Endothelial cell of umbilical vein (primary cell): ENCODE data around the gene TMEM178B. TPM values are rescaled to one million over a fixed set of nuclear protein-coding genes. Genes with fewer than 3 reads are reported as not detected.

ENCODE experiments used
- BruUV-seq: library from RNA; stranded (reverse); fragments of 400-500 nt; replicated peaks from 2 replicates; lab custom pipeline; 2021; lab: Mats Ljungman, UMichigan
- CTCF ChIA-PET: fragments of 300-600, 350-600 bp; sonication (Branson Sonifier 250); formaldehyde crosslinking; loops from one replicate; lab custom pipeline; 2021; ENCODE audit warnings: antibody characterized with exemption, inconsistent platforms; lab: Charles Lee
- POLR2A ChIA-PET: fragments of 300-600, 350-600 bp; sonication (Branson Sonifier 250); formaldehyde crosslinking; loops from one replicate; lab custom pipeline; 2021; ENCODE audit warnings: antibody characterized with exemption, inconsistent platforms; lab: Charles Lee
- DNase-seq: peaks from one replicate; pipeline ENCODE4 v3.0.0-alpha.2; 2011; ENCODE audit warnings: low read depth, low spot score
- FAIRE-seq: peaks from 2 replicates; lab custom pipeline; 2011; peaks lifted over from hg19 to GRCh38; lab: Jason Lieb, UNC
- H2AFZ ChIP-seq: 2 replicates; pipeline ENCODE4 v1.6.0; 2012; ENCODE audit warnings: low read depth, low read length, control low read depth, inconsistent platforms
- H3K27ac ChIP-seq: 2 replicates; pipeline ENCODE4 v1.5.1; 2011; ENCODE audit warnings: low read depth, mild to moderate bottlenecking, control low read depth, low read length, moderate library complexity; ENCODE audit not compliant: insufficient read depth
- H3K27me3 ChIP-seq, 2 experiments: 2 replicates each; pipeline versions ENCODE4 v1.6.0 to v1.6.1; 2011; ENCODE audit warnings: low read length in 2 of 2, mixed read lengths in 1 of 2; ENCODE audit not compliant: control insufficient read depth in 2 of 2, insufficient read depth in 2 of 2
- H3K36me3 ChIP-seq, 2 experiments: 2 replicates in 1 of 2; 3 replicates in 1 of 2; pipeline ENCODE4 v1.5.1; 2011; ENCODE audit warnings: low read length in 2 of 2, mild to moderate bottlenecking in 1 of 2, moderate library complexity in 1 of 2; ENCODE audit not compliant: control insufficient read depth in 2 of 2, insufficient read depth in 2 of 2; ENCODE audit errors: extremely low read depth in 1 of 2
- H3K4me1 ChIP-seq: 3 replicates; pipeline ENCODE4 v1.5.1; 2011; ENCODE audit warnings: mild to moderate bottlenecking, low read length; ENCODE audit not compliant: control insufficient read depth, insufficient read depth; ENCODE audit errors: extremely low read depth
- H3K4me2 ChIP-seq: 2 replicates; pipeline ENCODE4 v1.6.1; 2011; ENCODE audit warnings: low read length, control low read depth, mixed read lengths; ENCODE audit not compliant: insufficient read depth
- H3K4me3 ChIP-seq, 3 experiments: fragments of 200-600 bp in 1 of 3; sonication (generic), shearing (Covaris generic) in 1 of 3; replicated peaks in 1 of 3; 2 replicates each; pipeline ENCODE4 v1.5.1; 2011 to 2016; ENCODE audit warnings: control low read depth in 3 of 3, low read length in 3 of 3, mild to moderate bottlenecking in 2 of 3, inconsistent platforms in 1 of 3, low read depth in 1 of 3, moderate library complexity in 1 of 3; ENCODE audit not compliant: insufficient read depth in 1 of 3
- H3K79me2 ChIP-seq: 2 replicates; pipeline ENCODE4 v1.6.0; 2012; ENCODE audit warnings: low read length, inconsistent platforms; ENCODE audit not compliant: control insufficient read depth, insufficient read depth
- H3K9ac ChIP-seq: replicated peaks from 2 replicates; pipeline ENCODE3; 2011; ENCODE audit warnings: low read length, control low read depth; ENCODE audit not compliant: insufficient read depth; ENCODE audit errors: extremely low read depth
- H3K9me1 ChIP-seq: replicated peaks from 3 replicates; pipeline ENCODE4 v1.6.0; 2011; ENCODE audit warnings: mild to moderate bottlenecking, low read length; ENCODE audit not compliant: control insufficient read depth, insufficient read depth; ENCODE audit errors: extremely low read depth
- H3K9me3 ChIP-seq: replicated peaks from 2 replicates; pipeline ENCODE4 v1.5.1; 2012; ENCODE audit warnings: low read length, inconsistent platforms; ENCODE audit not compliant: control insufficient read depth, insufficient read depth
- H4K20me1 ChIP-seq: replicated peaks from 2 replicates; pipeline ENCODE3; 2011; ENCODE audit warnings: mild to moderate bottlenecking, low read length; ENCODE audit not compliant: control insufficient read depth, insufficient read depth; ENCODE audit errors: extremely low read depth
- CTCF ChIP-seq, 2 donors: IDR thresholded peaks; 1 replicate in 1 of 2; 2 replicates in 1 of 2; pipeline ENCODE4 v1.5.1; 2011; ENCODE audit warnings: low read length in 2 of 2, mild to moderate bottlenecking in 2 of 2, moderate library complexity in 2 of 2, control low read depth in 1 of 2, inconsistent platforms in 1 of 2, low read depth in 1 of 2; ENCODE audit not compliant: insufficient read depth in 1 of 2; ENCODE audit errors: extremely low read depth in 1 of 2
- EZH2 ChIP-seq: IDR thresholded peaks from 2 replicates; pipeline ENCODE4 v1.6.1; 2012; ENCODE audit warnings: borderline replicate concordance, low read depth, mild to moderate bottlenecking, moderate library complexity, low read length, inconsistent platforms; ENCODE audit not compliant: severe bottlenecking
- FOS ChIP-seq: IDR thresholded peaks from 2 replicates; pipeline ENCODE4 v1.6.1; 2011; ENCODE audit warnings: mild to moderate bottlenecking, low read length, moderate library complexity, borderline replicate concordance; ENCODE audit not compliant: insufficient read depth
- GATA2 ChIP-seq: IDR thresholded peaks from 2 replicates; pipeline ENCODE4 v1.7.0; 2011; ENCODE audit warnings: low read depth, mild to moderate bottlenecking, moderate library complexity, mixed read lengths, low read length; ENCODE audit not compliant: insufficient read length, insufficient read depth
- JUN ChIP-seq: IDR thresholded peaks from 2 replicates; pipeline ENCODE4 v1.6.1; 2011; ENCODE audit warnings: borderline replicate concordance, low read depth; ENCODE audit not compliant: insufficient read length, insufficient read depth
- MAX ChIP-seq: IDR thresholded peaks from 2 replicates; pipeline ENCODE4 v1.6.1; 2011; ENCODE audit not compliant: insufficient read depth, insufficient read length
- MYC ChIP-seq: IDR thresholded peaks from one replicate; pipeline ENCODE4 v1.6.1; 2011; ENCODE audit warnings: mild to moderate bottlenecking, low read depth, low read length
- POLR2A ChIP-seq: IDR thresholded peaks from 2 replicates; pipeline ENCODE4 v1.6.1; 2012; ENCODE audit warnings: low read depth, mild to moderate bottlenecking, control low read depth, low read length
- POLR2AphosphoS5 ChIP-seq: IDR thresholded peaks from 2 replicates; pipeline ENCODE4 v1.6.1; 2012; ENCODE audit warnings: low read depth, mild to moderate bottlenecking, control low read depth, low read length, moderate library complexity; ENCODE audit not compliant: insufficient read depth
- dilution Hi-C: fragments of 300-500 bp; cut with MboI; formaldehyde crosslinking; loops from one replicate; pipeline ENCODE4 v1.15.0; 2019; ENCODE audit warnings: low sequenced_read_pairs; ENCODE audit not compliant: extremely low pct_ligation_motif_present
- intact Hi-C: fragments of 100-400 bp; cut with micrococcal nuclease; formaldehyde crosslinking; loops from one replicate; pipeline ENCODE4 v1.10.0; 2022
- polyA plus RNA-seq, 4 experiments: library from polyadenylated mRNA; depleted of rRNA in 3 of 4; stranded (reverse) in 3 of 4; unstranded in 1 of 4; fragments of >200 nt; gene quantifications; 2 replicates each; pipeline versions ENCODE4 v1.2.1 to v1.2.3, GENCODE V29; 2011 to 2012; ENCODE audit warnings: missing spikeins in 1 of 4
- total RNA-seq: library from RNA; stranded (reverse); gene quantifications from 2 replicates; pipeline ENCODE4 v1.2.3, GENCODE V29; 2021

TMEM178B gene
- total and polyA plus RNA-seq, 2 donors (not counting 3 experiments of a cell fraction or from before 2014, with no cell fraction given), result not detected

GRCh38 chr7:141071260-141071854 lies 2.5 kb upstream of the TMEM178B start:
- no TSS peak for BruUV-seq
- CTCF ChIA-PET, result no interaction called here

More at GRCh38 chr7:141071260-141071854, 2.5 kb upstream of the TMEM178B start:
- Histone ChIP-seq H4K20me1 (no peaks in the 10 kb centered on the region), H3K27ac (no peak overlapping the region), H3K9me1 (no peaks in the 10 kb centered on the region), H3K79me2 (no peaks in the 10 kb centered on the region), H3K9ac (no peak overlapping the region), H3K9me3 (no peaks in the 10 kb centered on the region), H3K4me2 (no peak overlapping the region), H3K4me1 (peaks cover 10% of the 10 kb centered on the region), H3K4me3 (no peak overlapping the region), H3K36me3 (no peaks in the 10 kb centered on the region), H2AFZ (no peak overlapping the region), H3K27me3 (peaks cover 39 to 54% of the 10 kb centered on the region in 2 experiments)
- intact Hi-C loops, result loop anchor here (5.0 kb wide), 1 partner anchor 581 kb away; no protein-coding TSS in a partner anchor
- FAIRE-seq (no peak), DNase-seq (no peak)
- no peak for TF ChIP-seq MYC
- TF ChIP-seq MAX, result no peak
- TF ChIP-seq GATA2, result no peak
- TF ChIP-seq POLR2A, result no peak
- no peak for TF ChIP-seq EZH2
- no peak for TF ChIP-seq CTCF (IDR thresholded peaks at IDR 0.05; ENCODE audit: extremely low read depth in 1 of 2, insufficient read depth in 1 of 2, low read depth in 1 of 2, low read length in 2 of 2)
- no peak for TF ChIP-seq FOS
- no peak for TF ChIP-seq POLR2AphosphoS5
- no peak for TF ChIP-seq JUN
- dilution Hi-C loops, result no loop called here
- POLR2A ChIA-PET, result no interaction called here
